Pancreas (tissue), 10 donors: ENCODE results near the gene PARP14. TPM values are rescaled to one million over a fixed set of nuclear protein-coding genes. Genes with fewer than 3 reads are reported as not detected.
"Not testable (repeated sequence)": the region's sequence is repeated elsewhere in the genome, so short reads cannot be mapped to it uniquely, and the experiment has no call there.

Experiments used
- ATAC-seq, 4 donors: fragments of 200-7000 bp; cut with Tn5 transposase; one replicate each; pipeline versions ENCODE4 v1.8.0 to v1.9.1; 2020; ENCODE audit warnings: mild to moderate bottlenecking in 4 of 4, moderate library complexity in 4 of 4
- DNase-seq, 6 donors: peaks; one replicate each; pipeline ENCODE4 v3.0.0-alpha.2; 2020
- FAIRE-seq: peaks from 2 replicates; lab custom pipeline; 2012; peaks lifted over from hg19 to GRCh38; lab: Jason Lieb, UNC
- H3K27ac ChIP-seq, 4 donors: fragments of 200-600 bp; sonication (generic); 1 replicate in 3 of 4; 2 replicates in 1 of 4; pipeline versions ENCODE4 v1.5.0 to v1.8.0; 2020
- H3K27me3 ChIP-seq, 4 donors: fragments of 200-600 bp; one replicate each; pipeline ENCODE4 v1.8.0; 2021
- H3K36me3 ChIP-seq, 3 donors: fragments of 200-600 bp; sonication (generic) in 1 of 3; one replicate each; pipeline versions ENCODE4 v1.5.0 to v1.8.0; 2020 to 2021
- H3K4me1 ChIP-seq, 3 donors: fragments of 200-600 bp; one replicate each; pipeline ENCODE4 v1.8.0; 2021
- H3K4me3 ChIP-seq, 4 donors: fragments of 200-600 bp; sonication (generic) in 2 of 4; one replicate each; pipeline versions ENCODE4 v1.5.0 to v1.8.0; 2020 to 2021
- H3K9me3 ChIP-seq, 4 donors: fragments of 200-600 bp; one replicate each; pipeline ENCODE4 v1.8.0; 2021
- WGBS, 2 donors: extraction: QIAGEN DNeasy Blood & Tissue Kit; methylation state at CpG; one replicate each; pipeline ENCODE4 v1.1.7; 2013; 5-methylcytosine and 5-hydroxymethylcytosine counted together
- intact Hi-C, 3 donors: fragments of 100-400 bp; cut with DNase I; formaldehyde crosslinking; loops; one replicate each; pipeline versions ENCODE4 v1.11.1 to v1.14.2; 2022
- polyA plus RNA-seq, 2 donors: library from polyadenylated mRNA; stranded (reverse); fragments of 200-250 nt; gene quantifications; one replicate each; pipeline ENCODE4 v1.2.3, GENCODE V29; 2013
- total RNA-seq, 6 donors: library from RNA; stranded (reverse); fragmentation: NEBNext Ultra II Directional in 4 of 6; extraction: Animal tissue kit (Norgen Biotek cat#: 25700) in 4 of 6; gene quantifications; one replicate each; pipeline versions ENCODE4 v1.2.1 to v1.2.4, GENCODE V29; 2021 to 2023
- TF ChIP-seq, protein P1 (sequence below), 4 donors: fragments of 200-600 bp; sonication (generic) in 3 of 4; IDR thresholded peaks; one replicate each; pipeline versions ENCODE4 v1.5.0 to v1.8.0; 2021; ENCODE audit warnings: antibody characterized with exemption in 4 of 4
- donor health status: healthy with polysubstance abuse.
- donor health status: DM: no; HTN: no; CAD: no; lungs with moderate emphysema.
- donor health status: DM: no; HTN: no; CAD: no.
- donor health status: control.
- donor health status: control.
- donor health status: Bipolar disorder and iron deficiency.
- donor health status: DM: yes; HTN: yes; CAD: no.
- donor health status: DM: no; HTN: no; CAD: no.
- donor health status: DM: no; HTN: no; CAD: no.
- donor health status: DM: yes; HTN: yes; CAD: no.

Gene PARP14
- total and polyA plus RNA-seq, 8 donors: 7.2 to 27.7 (median 11.7) TPM

DNA sequence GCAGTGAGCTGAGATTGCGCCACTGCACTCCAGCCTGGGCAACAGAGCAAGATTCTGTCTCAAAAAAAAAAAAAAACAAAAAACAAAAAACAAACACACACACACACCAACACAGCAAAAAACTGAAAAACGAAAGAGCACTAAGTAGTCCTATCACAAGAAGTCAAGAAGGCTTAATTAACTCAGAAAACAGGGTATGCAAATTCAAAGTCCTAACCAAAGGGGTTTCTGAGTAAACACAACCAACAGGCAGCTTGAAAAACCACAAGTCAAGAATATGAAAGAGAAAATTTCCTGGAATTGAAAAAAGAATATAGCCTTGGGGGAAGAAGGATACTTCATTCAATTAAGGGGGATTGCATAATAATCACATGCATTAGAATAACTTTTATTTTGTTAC, 37.7 kb upstream of the PARP14 start:
- Histone ChIP-seq H3K27ac (no peak overlapping the region), H3K4me3 (no peak overlapping the region), H3K9me3 (no peaks in the 10 kb centered on the region), H3K27me3 (no peaks in the 10 kb centered on the region), H3K36me3 (no peaks in the 10 kb centered on the region), H3K4me1 (peaks cover 0 to 12% (median 9%) of the 10 kb centered on the region in 3 donors)
- 85 to 89% methylated on average over 2 of the region's 2 CpGs for WGBS, 2 donors
- ATAC-seq: no peak
- DNase-seq: no peak
- TF ChIP-seq, protein P1, sequence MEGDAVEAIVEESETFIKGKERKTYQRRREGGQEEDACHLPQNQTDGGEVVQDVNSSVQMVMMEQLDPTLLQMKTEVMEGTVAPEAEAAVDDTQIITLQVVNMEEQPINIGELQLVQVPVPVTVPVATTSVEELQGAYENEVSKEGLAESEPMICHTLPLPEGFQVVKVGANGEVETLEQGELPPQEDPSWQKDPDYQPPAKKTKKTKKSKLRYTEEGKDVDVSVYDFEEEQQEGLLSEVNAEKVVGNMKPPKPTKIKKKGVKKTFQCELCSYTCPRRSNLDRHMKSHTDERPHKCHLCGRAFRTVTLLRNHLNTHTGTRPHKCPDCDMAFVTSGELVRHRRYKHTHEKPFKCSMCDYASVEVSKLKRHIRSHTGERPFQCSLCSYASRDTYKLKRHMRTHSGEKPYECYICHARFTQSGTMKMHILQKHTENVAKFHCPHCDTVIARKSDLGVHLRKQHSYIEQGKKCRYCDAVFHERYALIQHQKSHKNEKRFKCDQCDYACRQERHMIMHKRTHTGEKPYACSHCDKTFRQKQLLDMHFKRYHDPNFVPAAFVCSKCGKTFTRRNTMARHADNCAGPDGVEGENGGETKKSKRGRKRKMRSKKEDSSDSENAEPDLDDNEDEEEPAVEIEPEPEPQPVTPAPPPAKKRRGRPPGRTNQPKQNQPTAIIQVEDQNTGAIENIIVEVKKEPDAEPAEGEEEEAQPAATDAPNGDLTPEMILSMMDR (IDR thresholded peaks at IDR 0.05): no peak
- no peak for FAIRE-seq
- intact Hi-C loops: no loop called here

DNA sequence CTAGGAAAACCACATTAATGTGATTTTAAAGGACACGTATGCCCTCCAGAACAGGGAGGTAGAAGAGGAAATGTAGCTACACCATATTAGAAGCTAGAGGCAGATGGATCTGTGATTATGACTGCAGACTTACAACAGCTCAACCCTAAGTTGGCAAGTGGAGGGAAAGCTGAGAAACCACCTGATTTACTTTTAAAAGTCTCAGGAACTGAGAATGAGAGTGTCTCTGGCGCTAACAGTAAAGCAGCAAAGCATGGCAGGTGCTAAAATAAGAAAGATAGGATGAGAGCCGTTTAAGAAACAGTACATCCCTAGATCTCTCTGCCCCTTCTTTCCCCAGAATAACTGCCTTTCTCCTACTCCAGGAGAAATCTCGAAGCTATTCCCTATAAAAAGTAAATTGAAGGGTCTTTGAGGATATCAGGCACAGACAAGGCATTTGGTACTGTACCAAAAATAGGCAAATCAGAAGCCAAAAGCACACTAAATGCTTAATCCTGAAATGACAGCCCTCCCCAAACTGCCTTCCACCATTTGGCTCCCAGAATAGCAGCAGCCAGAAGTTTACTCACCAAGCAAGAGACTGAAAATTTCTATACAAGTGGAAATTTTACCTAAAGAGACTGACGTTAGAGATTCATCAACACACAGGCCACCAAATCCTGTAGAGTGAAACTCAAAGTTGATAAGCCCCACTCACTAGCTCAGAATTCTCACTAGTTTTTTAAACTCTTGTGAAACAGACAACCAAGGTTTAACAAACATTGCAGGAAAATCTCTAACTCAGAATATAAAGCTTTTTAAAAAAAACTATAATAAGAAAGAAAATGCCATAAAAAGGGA, 34.3 kb upstream of the PARP14 start:
- TF ChIP-seq, protein P1 (IDR thresholded peaks at IDR 0.05): no peak
- DNase-seq (no peak), FAIRE-seq (no peak), ATAC-seq (peak in 1 of 4 donors; percentile 57)
- Histone ChIP-seq H3K27ac (no peak overlapping the region), H3K27me3 (no peaks in the 10 kb centered on the region), H3K9me3 (no peaks in the 10 kb centered on the region), H3K36me3 (no peaks in the 10 kb centered on the region), H3K4me1 (peaks cover 0 to 17% (median 3%) of the 10 kb centered on the region in 3 donors), H3K4me3 (no peak overlapping the region)
- WGBS, 2 donors: 78 to 82% methylated on average over 5 of the region's 5 CpGs
- intact Hi-C loops: no loop called here

DNA sequence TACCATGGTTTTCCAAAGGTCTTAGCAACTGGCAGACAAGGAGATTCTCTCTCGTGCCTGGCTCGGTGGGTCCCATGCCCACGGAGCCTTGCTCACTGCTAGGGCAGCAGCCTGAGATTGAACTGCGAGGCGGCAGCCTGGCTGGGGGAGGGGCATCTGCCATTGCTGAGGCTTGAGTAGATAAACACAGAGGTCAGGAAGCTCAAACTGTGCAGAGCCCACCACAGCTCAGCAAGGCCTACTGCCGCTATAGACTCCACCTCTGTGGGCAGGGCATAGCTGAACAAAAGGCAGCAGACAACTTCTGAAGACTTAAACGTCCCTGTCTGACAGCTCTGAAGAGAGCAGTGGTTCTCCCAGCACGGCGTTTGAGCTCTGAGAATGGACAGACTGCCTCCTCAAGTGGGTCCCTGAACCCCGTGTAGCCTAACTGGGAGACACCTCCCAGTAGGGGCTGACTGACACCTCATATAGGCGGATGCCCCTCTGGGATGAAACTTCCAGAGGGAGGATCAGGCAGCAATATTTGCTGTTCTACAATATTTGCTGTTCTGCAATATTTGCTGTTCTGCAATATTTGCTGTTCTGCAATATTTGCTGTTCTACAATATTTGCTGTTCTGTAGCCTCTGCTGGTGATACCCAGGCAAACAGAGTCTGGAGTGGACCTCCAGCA, 29.3 kb upstream of the PARP14 start:
- DNase-seq: peak in 4 of 6 donors; percentile 11 to 53 (median 37)
- peak overlapping the region in 2 of 4 donors; percentile 15 to 29 for H3K27ac ChIP-seq
- FAIRE-seq, H3K9me3 ChIP-seq, H3K27me3 ChIP-seq, intact Hi-C loops, H3K4me3 ChIP-seq, H3K36me3 ChIP-seq: not testable (repeated sequence)
- WGBS, 2 donors: 39 to 42% methylated on average over 11 of the region's 11 CpGs
- peaks cover 0 to 13% (median 7%) of the 10 kb centered on the region in 3 donors for H3K4me1 ChIP-seq
- peak; percentile 77 to 99 (median 88) for ATAC-seq

DNA sequence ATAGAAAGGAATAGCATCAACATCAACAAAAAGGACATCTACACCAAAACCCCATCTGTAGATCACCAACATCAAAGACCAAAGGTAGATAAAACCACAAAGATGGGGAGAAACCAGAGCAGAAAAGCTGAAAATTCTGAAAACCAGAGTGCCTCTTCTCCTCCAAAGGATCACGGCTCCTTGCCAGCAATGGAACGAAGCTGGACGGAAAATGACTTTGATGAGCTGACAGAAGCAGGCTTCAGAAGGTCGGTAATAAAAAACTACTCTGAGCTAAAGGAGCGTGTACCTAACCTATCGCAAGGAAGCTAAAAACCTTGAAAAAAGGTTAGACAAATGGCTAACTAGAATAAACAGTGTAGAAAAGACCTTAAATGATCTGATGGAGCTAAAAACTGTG, 28.7 kb upstream of the PARP14 start:
- WGBS, 2 donors: 41 to 42% methylated on average over 6 of the region's 6 CpGs
- H3K9me3 ChIP-seq, H3K27me3 ChIP-seq, H3K36me3 ChIP-seq, H3K4me1 ChIP-seq, intact Hi-C loops, FAIRE-seq: not testable (repeated sequence)
- Histone ChIP-seq H3K4me3 (peak overlapping the region in 1 of 4 donors; percentile 4), H3K27ac (peak overlapping the region in 2 of 4 donors; percentile 15 to 43)
- DNase-seq (peak in 2 of 6 donors; percentile 33 to 35), ATAC-seq (peak in 1 of 4 donors; percentile 41)

DNA sequence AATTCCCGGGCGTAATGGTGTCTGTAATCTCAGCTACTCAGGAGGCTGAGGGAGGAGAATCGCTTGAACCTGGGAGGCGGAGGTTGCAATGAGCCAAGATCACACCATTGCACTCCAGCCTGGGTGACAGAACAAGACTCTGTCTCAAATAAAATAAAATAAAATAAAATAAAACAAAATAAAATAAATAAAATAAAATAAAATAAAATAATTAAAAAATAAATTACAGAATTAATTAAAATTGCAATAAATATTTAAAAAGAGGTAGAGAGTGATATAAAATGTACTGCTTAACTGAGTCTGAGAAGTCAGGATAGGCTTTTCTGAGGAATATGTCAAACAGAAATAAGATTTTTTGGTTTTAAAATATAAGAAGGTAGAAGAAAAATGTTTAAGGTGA, 22.3 kb upstream of the PARP14 start:
- DNase-seq, ATAC-seq, FAIRE-seq, H3K36me3 ChIP-seq, H3K4me1 ChIP-seq, H3K27ac ChIP-seq, H3K4me3 ChIP-seq, H3K27me3 ChIP-seq, H3K9me3 ChIP-seq, intact Hi-C loops: not testable (repeated sequence)
- WGBS, 2 donors: 88 to 91% methylated on average over 4 of the region's 4 CpGs

DNA sequence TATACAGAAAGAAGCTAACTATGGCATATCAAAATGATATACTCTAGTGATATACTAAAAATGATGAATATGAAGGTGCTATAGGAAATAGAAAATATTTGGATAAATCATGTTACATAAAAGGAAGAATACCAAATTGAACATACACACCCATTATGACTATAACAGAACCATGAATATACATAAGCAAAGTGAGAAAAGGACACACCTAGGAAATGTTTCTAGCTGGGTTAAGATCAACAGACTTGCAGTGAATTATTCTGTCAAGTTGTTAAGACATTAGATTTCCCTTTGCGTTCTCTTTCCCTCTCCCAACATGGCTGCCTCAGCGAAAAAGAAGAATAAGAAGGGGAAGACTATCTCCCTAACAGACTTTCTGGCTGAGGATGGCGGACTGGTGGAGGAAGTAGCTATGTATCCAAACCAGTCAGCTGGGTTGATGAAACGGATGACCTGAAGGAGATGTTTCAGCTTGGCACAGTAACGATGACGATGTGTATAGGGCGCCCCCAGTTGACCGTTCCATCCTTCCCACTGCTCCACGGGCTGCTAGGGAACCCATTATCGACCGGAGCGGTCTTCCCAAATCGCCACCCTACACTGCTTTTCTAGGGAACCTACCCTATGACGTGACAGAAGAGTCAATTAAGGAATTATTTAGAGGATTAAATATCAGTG, 20.2 kb upstream of the PARP14 start:
- FAIRE-seq (no peak), ATAC-seq (peak in 2 of 4 donors; percentile 57 to 78), DNase-seq (peak in 1 of 6 donors; percentile 17)
- no peak overlapping the region for H3K27ac ChIP-seq
- no peaks in the 10 kb centered on the region for H3K9me3 ChIP-seq
- TF ChIP-seq, protein P1 (IDR thresholded peaks at IDR 0.05): no peak
- no peaks in the 10 kb centered on the region for H3K27me3 ChIP-seq
- H3K36me3 ChIP-seq: no peaks in the 10 kb centered on the region
- H3K4me3 ChIP-seq: no peak overlapping the region
- WGBS, 2 donors: 33 to 52% methylated on average over 14 of the region's 14 CpGs
- H3K4me1 ChIP-seq: no peaks in the 10 kb centered on the region
- intact Hi-C loops: loop anchor here in 1 of 3 donors (5.0 kb wide), 1 partner anchor 93 kb away; no protein-coding TSS in a partner anchor
